NCI-H524 (cell line): ENCODE data around the gene USP40.

ENCODE experiments used
- DNase-seq, 2 experiments: peaks; one replicate each; lab custom pipeline; 2025; lab: John Stamatoyannopoulos, UW

Gene USP40

DNA sequence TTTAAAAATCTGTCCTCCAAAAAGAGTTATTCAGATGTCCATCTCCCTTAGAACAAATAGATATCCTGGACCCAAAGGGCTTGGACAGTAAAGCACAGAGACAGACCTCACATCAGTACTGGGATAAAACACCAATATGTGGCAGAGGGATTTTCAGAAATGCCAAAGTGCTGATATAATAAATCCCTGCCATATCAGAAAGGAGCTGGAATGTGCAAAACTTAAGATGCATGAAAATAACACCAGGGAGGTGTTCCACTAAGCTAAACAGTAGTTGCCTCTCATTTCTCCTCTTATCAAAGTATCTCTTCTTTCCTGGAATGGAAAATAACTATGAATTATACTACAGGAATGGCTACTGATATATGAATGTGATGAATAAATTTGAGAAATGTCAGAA is 13.2 kb downstream of the USP40 start:
- no peak for DNase-seq

DNA sequence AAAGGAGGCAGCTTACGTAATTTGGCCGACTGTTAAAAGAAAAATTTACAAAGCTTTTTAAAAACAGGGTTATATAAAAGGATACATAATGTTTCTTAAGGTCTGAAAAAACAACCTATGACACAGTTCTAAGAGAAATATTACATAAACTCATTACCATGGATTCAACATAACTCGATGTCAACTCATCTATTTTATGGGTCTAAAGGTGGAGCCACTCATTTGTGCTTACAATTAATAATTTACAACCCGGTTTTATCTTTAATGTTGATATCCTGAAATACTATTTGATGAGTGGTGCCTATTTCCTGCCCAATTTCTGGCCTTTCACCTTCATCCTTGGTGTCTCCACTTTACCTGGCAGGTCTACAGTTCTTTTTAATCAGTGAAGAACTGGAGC is 15.1 kb downstream of the USP40 start:
- no peak for DNase-seq

- DNase-seq: no peak
Observed at GRCh38 chr2:233546774-233547173, 19.8 kb downstream of the USP40 start.

- DNase-seq: no peak
Observed at GRCh38 chr2:233546101-233546500, 20.5 kb downstream of the USP40 start.

- no peak for DNase-seq
Observed at GRCh38 chr2:233544200-233544610, 22.4 kb downstream of the USP40 start.

GRCh38 chr2:233542507-233542906 is 24.1 kb downstream of the USP40 start:
- DNase-seq: no peak

DNA sequence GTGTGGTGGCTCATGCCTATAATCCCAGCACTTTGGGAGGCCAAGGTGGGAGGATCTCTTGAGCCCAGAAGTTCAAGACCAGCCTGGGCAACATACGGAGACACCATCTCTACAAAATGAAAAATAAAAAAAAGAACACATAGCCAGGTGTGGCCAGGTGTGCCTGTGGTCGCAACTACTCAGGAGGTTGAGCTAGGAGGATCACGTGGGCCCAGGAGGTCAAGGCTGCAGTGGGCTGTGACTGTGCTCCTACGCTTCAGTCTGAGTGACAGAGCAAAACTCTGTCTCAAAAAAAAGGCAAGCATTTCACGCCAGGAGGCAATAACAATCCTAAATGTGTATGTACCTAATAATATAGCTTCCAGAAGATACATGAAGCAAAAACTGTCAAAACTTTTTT is 27.8 kb downstream of the USP40 start:
- no peak for DNase-seq

GRCh38 chr2:233535271-233535670 is 31.3 kb downstream of the USP40 start:
- no peak for DNase-seq

GRCh38 chr2:233532971-233533370 is 33.6 kb downstream of the USP40 start:
- DNase-seq: peak in 1 of 2 experiments; percentile 53

GRCh38 chr2:233531955-233532354 is 34.6 kb downstream of the USP40 start:
- DNase-seq: no peak

- no peak for DNase-seq
Observed at GRCh38 chr2:233530381-233530780, 36.2 kb downstream of the USP40 start.

DNA sequence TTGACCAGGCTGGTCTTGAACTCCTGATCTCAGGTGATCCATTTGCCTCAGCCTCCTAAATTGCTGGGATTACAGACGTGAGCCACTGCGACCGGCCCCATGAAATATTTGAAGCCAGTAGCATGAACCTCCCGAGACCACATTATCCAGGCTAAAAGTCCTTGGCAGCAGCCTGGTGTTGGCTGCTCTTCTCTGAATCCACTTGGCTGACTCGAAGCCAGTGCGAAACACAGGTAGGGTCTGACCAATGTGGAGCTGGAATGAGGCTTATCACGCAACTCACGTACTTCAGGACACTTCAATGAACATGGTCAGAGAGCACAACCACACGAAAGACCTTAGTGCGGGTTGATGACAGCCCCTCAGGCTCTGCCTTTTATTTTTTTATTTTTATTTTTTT is 38.4 kb downstream of the USP40 start:
- DNase-seq: no peak

- DNase-seq: no peak
Observed at GRCh38 chr2:233525791-233526190, 40.8 kb downstream of the USP40 start.

DNA sequence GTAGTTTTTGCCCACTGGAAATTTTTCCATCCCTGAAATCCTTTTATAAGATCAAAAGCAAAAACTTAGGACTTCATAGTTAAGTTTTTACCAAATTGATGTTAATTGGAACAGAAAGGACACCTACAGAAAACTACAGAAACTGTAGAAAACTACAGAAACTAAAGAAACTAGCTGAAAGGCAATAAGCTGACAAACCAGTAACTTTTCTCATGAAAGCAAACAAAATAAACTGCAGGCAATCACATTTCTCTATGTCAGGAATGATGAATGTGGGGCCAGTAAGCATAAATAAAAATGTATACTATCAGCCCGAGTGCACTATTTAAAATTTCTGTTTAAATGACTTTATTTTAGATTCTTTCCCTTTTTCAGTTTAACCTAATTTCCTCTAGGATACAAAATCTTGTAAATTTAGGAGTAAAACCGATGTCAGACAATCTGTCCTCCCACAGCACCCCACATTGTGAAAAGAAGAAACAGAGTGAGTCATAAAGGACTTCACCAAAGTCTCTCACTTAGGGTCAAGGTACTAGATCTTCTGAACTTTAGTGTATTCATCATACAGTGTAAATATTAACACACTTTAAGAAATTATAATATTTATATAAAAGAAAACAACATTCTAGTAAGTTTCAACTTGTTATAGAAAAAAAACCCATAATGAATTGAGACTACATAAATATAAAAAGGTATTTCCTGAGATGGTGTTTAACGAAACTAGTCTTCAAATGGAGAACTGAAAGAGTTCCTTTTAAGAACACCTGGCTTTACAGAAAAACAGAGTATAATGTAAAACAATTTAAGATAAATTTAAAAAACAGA is 46.6 kb downstream of the USP40 start:
- DNase-seq: no peak

GRCh38 chr2:233513953-233514655 is 52.5 kb downstream of the USP40 start:
- no peak for DNase-seq

DNA sequence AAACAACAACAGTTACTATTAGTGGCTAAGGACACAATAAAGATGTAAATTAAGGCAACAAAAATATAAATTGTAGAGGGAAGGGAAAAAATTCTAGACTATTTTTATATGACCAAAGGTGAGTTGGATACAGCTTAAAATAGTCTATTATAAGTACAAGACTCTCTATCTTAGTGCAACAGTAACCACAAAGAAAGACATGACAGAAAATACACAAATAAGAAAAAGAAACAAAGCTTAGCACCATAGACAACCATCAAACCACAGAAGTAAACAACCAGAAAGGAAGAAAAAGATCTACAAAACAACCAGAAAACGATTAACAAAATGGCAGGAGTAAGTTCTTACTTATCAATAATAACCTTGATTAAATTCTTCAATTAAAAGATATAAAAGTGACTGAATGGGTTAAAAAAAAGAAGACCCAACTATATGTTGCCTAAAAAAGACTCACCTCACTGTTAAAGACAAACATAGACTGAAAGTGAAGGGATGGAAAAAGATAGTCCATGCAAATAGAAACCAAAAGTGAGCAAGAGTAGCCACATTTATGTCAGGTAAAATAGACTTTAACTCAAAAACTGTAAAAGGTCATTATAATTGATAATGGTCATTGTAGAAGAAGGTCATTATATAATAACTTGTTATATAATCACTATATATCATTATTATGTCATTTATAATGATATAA is 62.5 kb downstream of the USP40 start:
- no peak for DNase-seq

- DNase-seq: no peak
Observed at GRCh38 chr2:233503481-233503880, 63.1 kb downstream of the USP40 start.

GRCh38 chr2:233501198-233502076 is 65.1 kb downstream of the USP40 start:
- DNase-seq: no peak

- no peak for DNase-seq
Observed at GRCh38 chr2:233499928-233500327, 66.7 kb downstream of the USP40 start.

DNA sequence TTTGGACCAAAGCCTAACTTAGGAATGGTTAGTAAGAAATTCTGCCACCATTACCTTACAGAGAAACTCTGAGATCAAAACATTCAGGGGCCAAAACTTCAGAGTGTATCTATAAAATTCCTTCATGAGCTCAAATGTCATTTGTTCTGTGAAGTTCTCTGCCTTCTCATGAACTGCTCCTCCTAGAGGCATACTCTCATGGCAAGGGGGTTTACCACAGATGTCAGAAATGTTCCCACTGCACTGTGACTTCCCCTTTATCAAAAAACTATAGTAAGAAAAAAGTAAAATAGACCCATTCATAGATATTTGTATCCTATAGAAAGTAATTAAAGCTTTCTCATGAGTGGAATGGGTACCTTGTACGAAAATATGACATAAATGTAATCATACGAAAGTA is 68.5 kb downstream of the USP40 start:
- DNase-seq: no peak

GRCh38 chr2:233497692-233498091 is 68.9 kb downstream of the USP40 start:
- no peak for DNase-seq
